NCI-H2196 treated with DMSO at 0.1 percent for 48 hours (cell line): Measurements from ENCODE around the gene GUCA1A.
"Not testable (repeated sequence)": the region's sequence is repeated elsewhere in the genome, so short reads cannot be mapped to it uniquely, and the experiment has no call there.

Experiments used
- DNase-seq: peaks from one replicate; lab custom pipeline; 2025; ENCODE audit not compliant: unreplicated experiment; lab: John Stamatoyannopoulos, UW

The GUCA1A gene

GRCh38 chr6:42142118-42142835 is 30.9 kb upstream of the GUCA1A start, which contains the start of gene C6orf132:
TSS of gene C6orf132 (minus strand) at chr6:42142620. CDS start at chr6:42142444, 176 bp downstream.
- DNase-seq: no peak

- no peak for DNase-seq
Measured at GRCh38 chr6:42147138-42147562, 26.0 kb upstream of the GUCA1A start.

GRCh38 chr6:42148058-42148457 is 25.1 kb upstream of the GUCA1A start:
- DNase-seq: no peak

GRCh38 chr6:42150254-42150653 is 22.9 kb upstream of the GUCA1A start:
- DNase-seq: no peak

GRCh38 chr6:42152024-42152423 is 21.1 kb upstream of the GUCA1A start:
- no peak for DNase-seq

- not testable (repeated sequence) for DNase-seq
Measured at GRCh38 chr6:42152528-42153213, 20.5 kb upstream of the GUCA1A start.

- no peak for DNase-seq
Measured at GRCh38 chr6:42153921-42154320, 19.2 kb upstream of the GUCA1A start.

- no peak for DNase-seq
Measured at GRCh38 chr6:42154461-42155209, 18.5 kb upstream of the GUCA1A start.

GRCh38 chr6:42155293-42155692 is 17.9 kb upstream of the GUCA1A start:
- DNase-seq: no peak

GRCh38 chr6:42156638-42157037 is 16.5 kb upstream of the GUCA1A start:
- DNase-seq: no peak

- no peak for DNase-seq
Measured at GRCh38 chr6:42158011-42158410, 15.2 kb upstream of the GUCA1A start.

- no peak for DNase-seq
Measured at GRCh38 chr6:42158631-42159030, 14.5 kb upstream of the GUCA1A start.

GRCh38 chr6:42159431-42160024 is 13.6 kb upstream of the GUCA1A start:
- DNase-seq: no peak

GRCh38 chr6:42162384-42162783 is 10.8 kb upstream of the GUCA1A start:
- DNase-seq: no peak

- DNase-seq: no peak
Measured at GRCh38 chr6:42162812-42163211, 10.4 kb upstream of the GUCA1A start.

- DNase-seq: no peak
Measured at GRCh38 chr6:42163981-42164380, 9.2 kb upstream of the GUCA1A start.

GRCh38 chr6:42165016-42165415 is 8.1 kb upstream of the GUCA1A start:
- DNase-seq: no peak

- DNase-seq: peak; percentile 72
Measured at GRCh38 chr6:42166444-42167141, 6.6 kb upstream of the GUCA1A start.

GRCh38 chr6:42168650-42169049 is 4.5 kb upstream of the GUCA1A start:
- DNase-seq: no peak

GRCh38 chr6:42169780-42170179 is 3.4 kb upstream of the GUCA1A start:
- DNase-seq: not testable (repeated sequence)
